ENCODE results near the gene LRRC1.

- TF ChIP-seq, protein P1, sequence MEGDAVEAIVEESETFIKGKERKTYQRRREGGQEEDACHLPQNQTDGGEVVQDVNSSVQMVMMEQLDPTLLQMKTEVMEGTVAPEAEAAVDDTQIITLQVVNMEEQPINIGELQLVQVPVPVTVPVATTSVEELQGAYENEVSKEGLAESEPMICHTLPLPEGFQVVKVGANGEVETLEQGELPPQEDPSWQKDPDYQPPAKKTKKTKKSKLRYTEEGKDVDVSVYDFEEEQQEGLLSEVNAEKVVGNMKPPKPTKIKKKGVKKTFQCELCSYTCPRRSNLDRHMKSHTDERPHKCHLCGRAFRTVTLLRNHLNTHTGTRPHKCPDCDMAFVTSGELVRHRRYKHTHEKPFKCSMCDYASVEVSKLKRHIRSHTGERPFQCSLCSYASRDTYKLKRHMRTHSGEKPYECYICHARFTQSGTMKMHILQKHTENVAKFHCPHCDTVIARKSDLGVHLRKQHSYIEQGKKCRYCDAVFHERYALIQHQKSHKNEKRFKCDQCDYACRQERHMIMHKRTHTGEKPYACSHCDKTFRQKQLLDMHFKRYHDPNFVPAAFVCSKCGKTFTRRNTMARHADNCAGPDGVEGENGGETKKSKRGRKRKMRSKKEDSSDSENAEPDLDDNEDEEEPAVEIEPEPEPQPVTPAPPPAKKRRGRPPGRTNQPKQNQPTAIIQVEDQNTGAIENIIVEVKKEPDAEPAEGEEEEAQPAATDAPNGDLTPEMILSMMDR (IDR thresholded peaks at IDR 0.05), result no peak
- no peak for TF ChIP-seq EP300 (IDR thresholded peaks at IDR 0.05; ENCODE audit: low read depth)
- TF ChIP-seq POLR2A (IDR thresholded peaks at IDR 0.05), result no peak
- no peak for TF ChIP-seq POLR2AphosphoS5 (IDR thresholded peaks at IDR 0.05)
Observed at GRCh38 chr6:53767941-53768340, 26.9 kb upstream of the LRRC1 start.
